PFSK-1 (cell line): ENCODE measurements around the gene EDC3.

Experiments
- FOXP2 ChIP-seq: optimal IDR thresholded peaks from 2 replicates; pipeline ENCODE3; 2011; ENCODE audit warnings: borderline replicate concordance, control low read depth, inconsistent platforms; ENCODE audit not compliant: insufficient read depth; ENCODE audit errors: extremely low read length, extremely low read depth
- POLR2AphosphoS5 ChIP-seq: IDR thresholded peaks from 2 replicates; pipeline ENCODE4 v1.6.1; 2012; ENCODE audit warnings: low read depth, mild to moderate bottlenecking, control low read depth, low read length, moderate library complexity
- SIN3A ChIP-seq: IDR thresholded peaks from 2 replicates; pipeline ENCODE4 v1.6.1; 2012; ENCODE audit warnings: mild to moderate bottlenecking, low read length, moderate library complexity, borderline replicate concordance; ENCODE audit not compliant: insufficient read depth
- TAF1 ChIP-seq: IDR thresholded peaks from 2 replicates; pipeline ENCODE4 v1.6.1; 2012; ENCODE audit warnings: low read length, control low read depth, borderline replicate concordance; ENCODE audit not compliant: insufficient read depth
- TF ChIP-seq, protein P1 (sequence below), 2 experiments: IDR thresholded peaks; 2 replicates each; pipeline versions ENCODE4 v1.6.1 to v1.8.0; 2011 to 2012; ENCODE audit warnings: low read depth in 2 of 2, low read length in 2 of 2, control low read depth in 1 of 2, inconsistent platforms in 1 of 2, mild to moderate bottlenecking in 1 of 2, moderate library complexity in 1 of 2; ENCODE audit not compliant: insufficient read depth in 1 of 2

EDC3 gene

DNA sequence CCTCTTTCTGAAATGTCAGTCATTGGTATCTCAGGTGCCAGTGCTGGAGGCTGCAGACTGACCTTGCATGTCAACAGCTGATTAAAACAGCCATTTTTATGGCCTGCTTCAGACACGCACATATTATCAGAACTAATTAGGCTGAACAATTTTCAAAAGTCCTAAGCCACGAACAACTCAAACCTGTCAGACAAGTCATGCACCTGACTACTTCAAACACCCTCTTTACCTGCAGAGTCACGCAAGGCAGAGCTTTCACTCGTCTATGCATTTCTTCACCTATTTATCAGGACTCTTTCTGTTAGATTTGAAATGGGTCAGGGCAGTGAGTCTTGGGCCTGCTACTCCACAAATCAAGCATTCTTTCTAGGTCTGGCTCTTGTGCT lies 53.5 kb downstream of the EDC3 start:
- TF ChIP-seq, protein P1, sequence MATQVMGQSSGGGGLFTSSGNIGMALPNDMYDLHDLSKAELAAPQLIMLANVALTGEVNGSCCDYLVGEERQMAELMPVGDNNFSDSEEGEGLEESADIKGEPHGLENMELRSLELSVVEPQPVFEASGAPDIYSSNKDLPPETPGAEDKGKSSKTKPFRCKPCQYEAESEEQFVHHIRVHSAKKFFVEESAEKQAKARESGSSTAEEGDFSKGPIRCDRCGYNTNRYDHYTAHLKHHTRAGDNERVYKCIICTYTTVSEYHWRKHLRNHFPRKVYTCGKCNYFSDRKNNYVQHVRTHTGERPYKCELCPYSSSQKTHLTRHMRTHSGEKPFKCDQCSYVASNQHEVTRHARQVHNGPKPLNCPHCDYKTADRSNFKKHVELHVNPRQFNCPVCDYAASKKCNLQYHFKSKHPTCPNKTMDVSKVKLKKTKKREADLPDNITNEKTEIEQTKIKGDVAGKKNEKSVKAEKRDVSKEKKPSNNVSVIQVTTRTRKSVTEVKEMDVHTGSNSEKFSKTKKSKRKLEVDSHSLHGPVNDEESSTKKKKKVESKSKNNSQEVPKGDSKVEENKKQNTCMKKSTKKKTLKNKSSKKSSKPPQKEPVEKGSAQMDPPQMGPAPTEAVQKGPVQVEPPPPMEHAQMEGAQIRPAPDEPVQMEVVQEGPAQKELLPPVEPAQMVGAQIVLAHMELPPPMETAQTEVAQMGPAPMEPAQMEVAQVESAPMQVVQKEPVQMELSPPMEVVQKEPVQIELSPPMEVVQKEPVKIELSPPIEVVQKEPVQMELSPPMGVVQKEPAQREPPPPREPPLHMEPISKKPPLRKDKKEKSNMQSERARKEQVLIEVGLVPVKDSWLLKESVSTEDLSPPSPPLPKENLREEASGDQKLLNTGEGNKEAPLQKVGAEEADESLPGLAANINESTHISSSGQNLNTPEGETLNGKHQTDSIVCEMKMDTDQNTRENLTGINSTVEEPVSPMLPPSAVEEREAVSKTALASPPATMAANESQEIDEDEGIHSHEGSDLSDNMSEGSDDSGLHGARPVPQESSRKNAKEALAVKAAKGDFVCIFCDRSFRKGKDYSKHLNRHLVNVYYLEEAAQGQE (IDR thresholded peaks at IDR 0.05; ENCODE audit: insufficient read depth in 1 of 2, low read depth in 2 of 2, low read length in 2 of 2), result no peak
- TF ChIP-seq TAF1 (no peak), FOXP2 (no peak), SIN3A (no peak), POLR2AphosphoS5 (no peak)

DNA sequence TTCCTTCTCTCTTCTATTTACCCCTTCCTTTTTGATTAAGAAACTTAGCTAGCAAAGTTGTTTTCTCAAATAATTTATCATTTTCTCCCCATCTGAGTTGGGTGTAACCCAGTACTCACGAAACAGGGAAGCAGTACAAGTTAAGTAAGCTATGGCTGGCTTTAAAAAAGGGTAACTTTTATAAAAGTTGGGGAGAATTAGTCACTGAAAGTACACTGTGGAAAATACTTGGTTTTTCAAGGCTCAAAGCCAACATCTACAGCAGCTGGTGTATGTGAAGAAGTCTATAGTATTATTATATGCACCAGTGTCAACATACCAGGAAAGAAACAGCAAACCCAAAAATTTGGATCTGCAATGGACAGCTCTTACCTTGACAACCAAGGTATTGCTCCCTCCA lies 54.7 kb downstream of the EDC3 start:
- TF ChIP-seq FOXP2 (no peak), POLR2AphosphoS5 (no peak), SIN3A (no peak), TAF1 (no peak)
- TF ChIP-seq, protein P1 (IDR thresholded peaks at IDR 0.05; ENCODE audit: insufficient read depth in 1 of 2, low read depth in 2 of 2, low read length in 2 of 2), result no peak

DNA sequence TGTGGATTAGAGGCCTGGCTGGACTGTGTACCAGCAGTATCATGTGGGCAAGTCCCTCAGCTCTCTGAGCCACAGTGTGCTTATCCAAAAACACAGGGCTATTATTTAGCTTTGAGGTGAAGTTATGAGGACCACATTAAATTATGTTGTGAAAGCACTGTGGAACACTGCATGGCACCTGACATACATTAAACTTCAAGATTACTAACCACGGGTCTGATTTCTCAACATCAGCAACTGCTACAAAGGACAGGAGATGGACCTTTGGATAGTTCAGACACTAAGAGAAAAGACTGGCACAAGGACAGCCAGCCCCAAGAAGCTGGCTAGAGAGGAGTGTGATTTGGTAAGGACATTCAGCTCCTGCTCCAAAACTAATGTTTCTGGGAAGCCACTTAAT lies 58.8 kb downstream of the EDC3 start:
- no peak for TF ChIP-seq FOXP2
- TF ChIP-seq SIN3A, result no peak
- TF ChIP-seq, protein P1 (IDR thresholded peaks at IDR 0.05; ENCODE audit: insufficient read depth in 1 of 2, low read depth in 2 of 2, low read length in 2 of 2), result no peak
- TF ChIP-seq POLR2AphosphoS5, result no peak
- no peak for TF ChIP-seq TAF1

DNA sequence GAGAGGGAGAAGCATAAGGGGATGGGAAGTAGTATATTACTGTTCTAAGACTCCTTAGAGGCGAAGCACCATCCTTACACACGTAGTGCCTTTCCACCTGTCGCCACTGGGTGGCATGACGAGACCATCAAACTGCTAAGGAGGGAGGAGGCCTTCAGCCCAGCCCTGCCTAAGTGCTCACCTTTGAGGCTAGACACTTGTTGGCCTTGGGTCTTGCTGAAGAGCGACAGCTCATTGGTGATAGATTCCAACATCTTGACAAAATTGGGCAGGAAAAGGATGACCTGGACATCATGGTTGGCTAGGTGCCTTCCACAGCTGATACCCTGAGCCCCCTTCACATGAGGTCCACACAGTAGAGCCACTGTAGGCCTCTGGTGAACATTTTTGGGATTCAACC lies 60.6 kb downstream of the EDC3 start:
- TF ChIP-seq POLR2AphosphoS5, result no peak
- TF ChIP-seq, protein P1 (IDR thresholded peaks at IDR 0.05; ENCODE audit: insufficient read depth in 1 of 2, low read depth in 2 of 2, low read length in 2 of 2), result no peak

DNA sequence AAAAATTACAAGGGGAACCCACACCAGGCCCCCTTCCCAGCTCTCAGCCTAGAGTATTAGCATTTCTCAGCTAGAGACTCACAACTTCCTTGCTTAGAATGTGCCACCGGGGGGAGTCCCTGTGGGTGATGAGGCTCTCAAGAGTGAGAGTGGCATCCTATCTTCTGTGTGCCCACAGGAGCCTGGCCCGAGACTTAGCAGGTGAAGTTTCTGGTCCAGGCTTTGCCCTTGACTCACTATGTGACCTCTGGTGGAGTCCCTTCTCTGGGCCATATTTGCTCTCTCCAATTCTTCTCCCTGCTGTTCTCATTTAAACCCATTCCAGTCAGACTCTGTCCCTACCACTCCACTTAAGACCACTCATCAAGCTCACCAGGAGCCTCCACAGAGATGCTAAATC lies 62.0 kb downstream of the EDC3 start:
- TF ChIP-seq POLR2AphosphoS5 (no peak), SIN3A (no peak), TAF1 (no peak), FOXP2 (no peak)
- TF ChIP-seq, protein P1 (IDR thresholded peaks at IDR 0.05; ENCODE audit: insufficient read depth in 1 of 2, low read depth in 2 of 2, low read length in 2 of 2), result no peak
